T-cell (primary cell): Measurements from ENCODE around the gene TMEM235. TPM values are rescaled to one million over a fixed set of nuclear protein-coding genes. Genes with fewer than 3 reads are reported as not detected.

ENCODE experiments used
- ATAC-seq, 4 experiments: fragments of 200-7000 bp in 3 of 4; fragments of 150-1000 bp in 1 of 4; cut with Tn5 transposase; replicated peaks in 1 of 4; 1 replicate in 3 of 4; 2 replicates in 1 of 4; pipeline ENCODE4 v1.10.0; 2021; ENCODE audit warnings: moderate library complexity in 3 of 4, mild to moderate bottlenecking in 2 of 4, moderate number of reproducible peaks in 1 of 4
- CTCF ChIA-PET, 2 donors: fragments of 300-600 bp; sonication (Branson Sonifier 250); formaldehyde crosslinking; loops; one replicate each; lab custom pipeline; 2022; ENCODE audit warnings: antibody characterized with exemption in 2 of 2; lab: Charles Lee
- POLR2A ChIA-PET, 2 donors: fragments of 300-600 bp; sonication (Branson Sonifier 250); formaldehyde crosslinking; loops; one replicate each; lab custom pipeline; 2022; ENCODE audit warnings: antibody characterized with exemption in 2 of 2; lab: Charles Lee
- DNase-seq, 35 experiments: peaks; one replicate each; pipeline versions ENCODE4 v3.0.0 to v3.0.0-alpha.2; 2013 to 2023
- H3K27ac ChIP-seq: one replicate; pipeline ENCODE4 v1.5.1; 2013; ENCODE audit warnings: low read length
- H3K27me3 ChIP-seq, 2 experiments: replicated peaks in 1 of 2; 1 replicate in 1 of 2; 2 replicates in 1 of 2; pipeline versions ENCODE4 v1.6.1 to v1.7.0; 2013; ENCODE audit warnings: low read length in 1 of 2, mixed read lengths in 1 of 2; ENCODE audit not compliant: control insufficient read depth in 2 of 2, insufficient read depth in 2 of 2; ENCODE audit errors: extremely low read depth in 1 of 2
- H3K36me3 ChIP-seq, 2 donors: 1 replicate in 1 of 2; 2 replicates in 1 of 2; pipeline versions ENCODE4 v1.6.1 to v1.7.0; 2013; ENCODE audit warnings: low read length in 1 of 2; ENCODE audit not compliant: control insufficient read depth in 2 of 2, insufficient read depth in 1 of 2; ENCODE audit errors: extremely low read depth in 1 of 2
- H3K4me1 ChIP-seq, 2 experiments: 1 replicate in 1 of 2; 2 replicates in 1 of 2; pipeline versions ENCODE4 v1.6.1 to v1.7.0; 2013; ENCODE audit warnings: low read length in 2 of 2, mixed read lengths in 1 of 2; ENCODE audit not compliant: insufficient read depth in 2 of 2, control insufficient read depth in 1 of 2; ENCODE audit errors: extremely low read depth in 1 of 2
- H3K4me3 ChIP-seq, 2 donors: 1 replicate in 1 of 2; 2 replicates in 1 of 2; pipeline versions ENCODE4 v1.5.1 to v1.7.0; 2013; ENCODE audit warnings: mild to moderate bottlenecking in 2 of 2, low read length in 1 of 2, moderate library complexity in 1 of 2; ENCODE audit not compliant: control insufficient read depth in 1 of 2; ENCODE audit errors: extremely low read depth in 1 of 2
- H3K9me3 ChIP-seq: 2 replicates; pipeline ENCODE4 v1.7.0; 2013
- H3K27ac Mint-ChIP-seq, 2 donors: one replicate each; pipeline ENCODE4 v1.8.0; 2020 to 2021; ENCODE audit warnings: mild to moderate bottlenecking in 2 of 2, mixed read lengths in 2 of 2
- H3K27me3 Mint-ChIP-seq, 2 donors: one replicate each; pipeline ENCODE4 v1.8.0; 2021 to 2022; ENCODE audit warnings: mixed read lengths in 2 of 2
- H3K36me3 Mint-ChIP-seq: one replicate; pipeline ENCODE4 v1.8.0; 2021; ENCODE audit warnings: mixed read lengths
- H3K4me1 Mint-ChIP-seq, 3 donors: one replicate each; pipeline ENCODE4 v1.8.0; 2020 to 2022; ENCODE audit warnings: mixed read lengths in 3 of 3, mild to moderate bottlenecking in 1 of 3
- H3K4me3 Mint-ChIP-seq, 3 donors: one replicate each; pipeline ENCODE4 v1.8.0; 2020 to 2022; ENCODE audit warnings: mild to moderate bottlenecking in 3 of 3, mixed read lengths in 3 of 3, moderate library complexity in 3 of 3
- H3K9me3 Mint-ChIP-seq, 3 donors: one replicate each; pipeline ENCODE4 v1.8.0; 2020 to 2022; ENCODE audit warnings: mixed read lengths in 3 of 3
- WGBS: methylation state at CpG from one replicate; pipeline ENCODE4 v1.1.5; 2013; ENCODE audit warnings: missing lambda C conversion rate; ENCODE audit not compliant: insufficient coverage; 5-methylcytosine and 5-hydroxymethylcytosine counted together
- total RNA-seq, 35 experiments: library from RNA in 6 of 35; stranded (reverse) in 6 of 35; fragments of 120-200 nt in 1 of 35; gene quantifications; one replicate each; pipeline versions ENCODE4 v1.2.1 to v1.2.4 and lab custom pipeline; 2013 to 2026

The TMEM235 gene
- total RNA-seq, 5 donors from 2014 or later (not counting 1 experiment from before 2014, with no cell fraction given), result not detected

DNA sequence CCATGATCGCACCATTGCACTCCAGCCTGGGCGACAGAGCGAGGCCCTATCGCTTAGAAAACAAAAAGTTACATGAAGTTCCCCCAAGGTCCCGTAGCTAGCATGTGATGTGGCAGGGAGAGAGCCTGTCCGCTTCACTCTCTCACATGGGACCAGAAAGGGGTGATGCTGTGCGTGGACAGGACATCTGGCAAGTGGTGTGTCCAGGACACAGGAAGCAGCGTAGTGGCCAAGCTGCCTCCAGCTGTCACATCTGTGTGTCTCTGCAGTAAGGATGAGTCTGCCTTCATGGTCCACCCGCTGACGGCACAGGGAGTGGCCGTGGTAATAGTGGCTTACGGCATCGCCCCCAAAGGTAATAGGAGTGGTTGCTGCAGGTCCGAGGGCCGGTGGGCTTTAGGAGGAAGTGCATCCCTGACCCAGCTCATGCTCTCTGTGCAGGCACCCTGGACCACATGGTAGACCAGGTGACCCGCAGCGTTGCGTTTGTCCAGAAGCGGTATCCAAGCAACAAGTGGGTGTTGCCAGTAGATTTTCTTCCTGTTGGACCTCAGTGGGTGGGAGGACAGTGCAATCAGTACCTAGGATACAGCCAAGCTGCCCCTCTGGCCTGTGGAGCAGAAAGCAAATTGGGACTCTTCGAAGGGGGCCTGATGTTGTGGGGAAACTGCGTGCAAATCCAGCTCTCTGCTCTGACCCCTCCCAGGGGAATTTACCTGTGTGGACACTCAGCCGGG lies 26.9 kb upstream of the TMEM235 start:
- H3K36me3 ChIP-seq, result no peaks in the 10 kb centered on the region
- no peaks in the 10 kb centered on the region for H3K9me3 ChIP-seq
- 97% methylated on average over 18 of the region's 22 CpGs for WGBS
- H3K4me1 ChIP-seq, result no peaks in the 10 kb centered on the region
- H3K36me3 Mint-ChIP-seq, result no peaks in the 10 kb centered on the region
- ATAC-seq (no peak), DNase-seq (no peak)
- no peaks in the 10 kb centered on the region for H3K27me3 ChIP-seq
- no peaks in the 10 kb centered on the region for H3K4me1 Mint-ChIP-seq
- CTCF ChIA-PET, result interaction anchor here in 1 of 2 donors (0.5 to 0.6 kb wide), 2 partner anchors 193 to 627 kb away, joined by 3 read pairs; no protein-coding TSS in a partner anchor
- no peaks in the 10 kb centered on the region for H3K27me3 Mint-ChIP-seq
- H3K9me3 Mint-ChIP-seq, result no peaks in the 10 kb centered on the region
- H3K27ac ChIP-seq, result no peak overlapping the region
- no peak overlapping the region for H3K4me3 Mint-ChIP-seq
- POLR2A ChIA-PET, result interaction anchor here (0.6 kb wide), 2 partner anchors 104 to 164 kb away, joined by 5 read pairs; no protein-coding TSS in a partner anchor
- no peak overlapping the region for H3K27ac Mint-ChIP-seq
- H3K4me3 ChIP-seq, result no peak overlapping the region

DNA sequence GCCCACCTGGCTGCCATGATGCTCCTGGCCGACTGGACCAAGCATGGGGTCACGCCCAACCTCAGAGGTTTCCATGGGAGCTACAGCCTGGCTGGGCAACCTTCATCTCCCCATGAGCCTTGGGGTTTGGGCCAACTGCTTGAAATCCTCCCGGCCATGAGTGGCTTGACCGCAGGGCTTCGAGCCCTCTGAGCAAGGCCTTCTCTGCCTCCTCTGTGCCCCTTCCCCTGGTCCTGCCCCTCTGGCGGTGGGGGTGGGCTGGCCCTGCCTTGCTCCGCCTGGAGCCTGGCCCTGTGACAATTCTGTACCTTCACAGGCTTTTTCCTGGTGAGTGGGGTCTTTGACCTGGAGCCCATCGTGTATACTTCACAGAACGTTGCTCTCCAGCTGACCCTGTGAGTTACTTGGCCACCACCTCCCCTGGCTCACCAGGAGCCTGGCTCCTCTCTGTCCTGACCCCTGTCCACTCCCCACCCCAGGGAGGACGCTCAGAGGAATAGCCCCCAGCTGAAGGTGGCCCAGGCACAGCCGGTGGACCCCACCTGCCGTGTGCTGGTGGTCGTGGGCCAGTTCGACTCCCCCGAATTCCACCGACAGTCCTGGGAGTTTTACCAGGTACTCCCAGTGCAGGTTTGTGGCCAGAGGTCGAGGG lies 26.2 kb upstream of the TMEM235 start:
- WGBS, result 98% methylated on average over 12 of the region's 17 CpGs
- no peaks in the 10 kb centered on the region for H3K36me3 Mint-ChIP-seq
- CTCF ChIA-PET, result no interaction called here
- Histone ChIP-seq H3K27ac (no peak overlapping the region), H3K9me3 (no peaks in the 10 kb centered on the region), H3K4me1 (no peaks in the 10 kb centered on the region), H3K27me3 (no peaks in the 10 kb centered on the region), H3K36me3 (no peaks in the 10 kb centered on the region), H3K4me3 (no peak overlapping the region)
- H3K27ac Mint-ChIP-seq, result no peak overlapping the region
- DNase-seq, result no peak
- POLR2A ChIA-PET, result interaction anchor here in 1 of 2 donors (0.6 kb wide), 1 partner anchor 103 kb away, joined by 5 read pairs; no protein-coding TSS in a partner anchor
- no peaks in the 10 kb centered on the region for H3K27me3 Mint-ChIP-seq
- no peaks in the 10 kb centered on the region for H3K9me3 Mint-ChIP-seq
- no peak for ATAC-seq
- H3K4me1 Mint-ChIP-seq, result no peaks in the 10 kb centered on the region
- H3K4me3 Mint-ChIP-seq, result no peak overlapping the region

DNA sequence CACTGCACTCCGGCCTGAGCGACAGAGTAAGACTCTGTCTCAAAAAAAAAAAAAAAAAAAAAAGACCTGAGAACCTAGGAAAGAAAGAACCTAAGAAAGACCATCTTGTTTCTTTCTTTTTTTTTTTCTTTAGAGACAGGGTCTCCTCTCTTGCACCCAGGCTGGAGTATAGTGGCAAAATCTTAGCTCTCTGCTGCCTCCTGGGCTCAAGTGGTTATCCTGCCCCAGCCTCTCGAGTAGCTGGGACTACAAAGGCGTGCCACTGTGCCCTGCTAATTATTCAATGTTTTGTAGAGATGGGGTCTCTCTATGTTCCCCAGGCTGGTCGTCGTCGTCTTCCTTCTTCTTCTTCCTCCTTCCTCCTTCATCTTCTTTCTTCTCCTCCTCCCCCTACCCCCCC lies 25.1 kb upstream of the TMEM235 start:
- no peak overlapping the region for H3K27ac Mint-ChIP-seq
- H3K36me3 Mint-ChIP-seq, result no peaks in the 10 kb centered on the region
- Histone ChIP-seq H3K4me3 (no peak overlapping the region), H3K4me1 (no peaks in the 10 kb centered on the region), H3K27ac (no peak overlapping the region), H3K27me3 (no peaks in the 10 kb centered on the region), H3K36me3 (no peaks in the 10 kb centered on the region), H3K9me3 (no peaks in the 10 kb centered on the region)
- no peak for ATAC-seq
- no peak overlapping the region for H3K4me3 Mint-ChIP-seq
- ChIA-PET POLR2A (interaction anchor here in 1 of 2 donors (0.6 to 0.7 kb wide), 2 partner anchors 178 to 208 kb away, joined by 4 to 14 read pairs; no protein-coding TSS in a partner anchor), CTCF (no interaction called here)
- no CpG with 5 or more reads among the region's 7 CpGs for WGBS
- no peaks in the 10 kb centered on the region for H3K4me1 Mint-ChIP-seq
- no peak for DNase-seq
- H3K9me3 Mint-ChIP-seq, result no peaks in the 10 kb centered on the region
- H3K27me3 Mint-ChIP-seq, result no peaks in the 10 kb centered on the region

DNA sequence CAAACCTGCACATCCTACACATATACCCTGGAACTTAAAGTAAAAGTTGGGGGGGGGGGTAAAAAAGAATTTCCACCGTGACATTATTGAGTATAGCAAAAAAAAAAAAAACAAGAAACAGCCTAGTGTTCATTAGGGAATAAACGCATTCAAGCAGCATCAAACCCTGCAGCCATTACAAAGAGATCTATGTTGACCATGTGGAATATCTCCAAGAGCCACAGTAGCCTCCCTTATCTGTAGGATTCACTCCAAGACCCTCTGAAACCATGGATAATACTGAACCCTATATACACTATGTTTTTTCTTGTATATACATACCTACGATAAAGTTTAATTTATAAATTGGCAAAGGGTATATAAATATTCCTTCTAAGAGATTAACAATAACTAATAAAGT lies 22.9 kb upstream of the TMEM235 start:
- WGBS, result no CpG with 5 or more reads among the region's 3 CpGs
- ChIA-PET CTCF (no interaction called here), POLR2A (no interaction called here)

DNA sequence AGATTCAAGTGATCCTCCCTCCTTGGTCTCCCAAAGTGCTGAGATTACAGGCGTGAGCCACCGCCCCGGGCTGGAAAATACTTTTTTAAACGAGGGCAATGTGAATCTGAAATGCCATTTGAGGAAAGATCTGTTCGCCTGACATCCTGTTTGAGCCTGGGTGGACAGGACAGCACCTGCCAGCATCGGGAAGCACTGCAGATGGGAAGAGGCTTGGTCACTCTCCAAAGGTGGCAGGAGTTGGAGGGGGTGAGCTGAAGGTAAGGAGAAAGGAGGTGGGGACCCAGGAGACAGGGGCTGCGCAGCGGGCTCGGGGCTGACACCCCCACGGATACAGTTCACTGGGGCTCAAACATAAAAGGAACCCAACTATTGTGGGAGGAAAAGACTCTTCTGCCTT lies 21.3 kb upstream of the TMEM235 start:
- ChIA-PET POLR2A (no interaction called here), CTCF (interaction anchor here in 1 of 2 donors (0.6 kb wide), 1 partner anchor 125 kb away, joined by 7 read pairs; no protein-coding TSS in a partner anchor)
- Histone ChIP-seq H3K27me3 (peaks cover 0 to 5% of the 10 kb centered on the region in 2 experiments), H3K4me1 (peaks cover 3 to 12% of the 10 kb centered on the region in 2 experiments), H3K4me3 (no peak overlapping the region), H3K27ac (no peak overlapping the region), H3K9me3 (no peaks in the 10 kb centered on the region), H3K36me3 (no peaks in the 10 kb centered on the region)
- peaks cover 4 to 7% (median 5%) of the 10 kb centered on the region in 3 donors for H3K4me1 Mint-ChIP-seq
- no peak overlapping the region for H3K27ac Mint-ChIP-seq
- no peaks in the 10 kb centered on the region for H3K36me3 Mint-ChIP-seq
- no peaks in the 10 kb centered on the region for H3K27me3 Mint-ChIP-seq
- 86% methylated on average over 6 of the region's 10 CpGs for WGBS
- H3K9me3 Mint-ChIP-seq, result no peaks in the 10 kb centered on the region
- DNase-seq, result no peak
- ATAC-seq, result no peak
- H3K4me3 Mint-ChIP-seq, result no peak overlapping the region

More for the DNA sequence above, 22.9 kb upstream of the TMEM235 start:
- no peak for DNase-seq
- H3K27me3 ChIP-seq, result no peaks in the 10 kb centered on the region
- H3K27me3 Mint-ChIP-seq, result no peaks in the 10 kb centered on the region
- H3K4me3 Mint-ChIP-seq, result no peak overlapping the region
- no peaks in the 10 kb centered on the region for H3K36me3 ChIP-seq
- no peak overlapping the region for H3K4me3 ChIP-seq
- no peaks in the 10 kb centered on the region for H3K9me3 ChIP-seq
- no peaks in the 10 kb centered on the region for H3K9me3 Mint-ChIP-seq
- H3K4me1 Mint-ChIP-seq, result no peaks in the 10 kb centered on the region
- no peak for ATAC-seq
- no peaks in the 10 kb centered on the region for H3K36me3 Mint-ChIP-seq
- no peak overlapping the region for H3K27ac ChIP-seq
- no peaks in the 10 kb centered on the region for H3K4me1 ChIP-seq
- no peak overlapping the region for H3K27ac Mint-ChIP-seq

DNA sequence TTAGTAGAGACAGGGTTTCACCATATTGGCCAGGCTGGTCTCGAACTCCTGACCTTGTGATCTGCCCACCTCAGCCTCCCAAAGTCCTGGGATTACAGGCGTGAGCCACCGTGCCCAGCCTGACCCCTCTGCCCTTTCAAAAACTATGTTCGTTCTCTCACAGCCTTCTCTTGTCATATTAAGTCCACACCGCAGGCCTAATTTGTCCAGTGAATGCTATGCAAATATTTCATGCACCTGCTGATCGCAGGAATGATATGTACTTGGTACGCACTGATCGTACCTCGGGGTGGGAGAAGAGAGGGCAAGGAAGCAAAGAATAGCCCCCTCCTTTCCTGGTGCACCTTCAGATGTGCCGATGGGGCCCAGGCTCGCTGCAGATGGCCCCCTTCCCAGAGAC lies 20.4 kb upstream of the TMEM235 start:
- DNase-seq (no peak), ATAC-seq (no peak)
- H3K4me3 ChIP-seq, result no peak overlapping the region
- no peaks in the 10 kb centered on the region for H3K9me3 ChIP-seq
- peaks cover 4 to 7% (median 5%) of the 10 kb centered on the region in 3 donors for H3K4me1 Mint-ChIP-seq
- peaks cover 3 to 12% of the 10 kb centered on the region in 2 experiments for H3K4me1 ChIP-seq
- ChIA-PET POLR2A (no interaction called here), CTCF (no interaction called here)
- H3K27me3 Mint-ChIP-seq, result no peaks in the 10 kb centered on the region
- H3K36me3 Mint-ChIP-seq, result no peaks in the 10 kb centered on the region
- H3K27ac Mint-ChIP-seq, result no peak overlapping the region
- 89% methylated on average over 9 of the region's 11 CpGs for WGBS
- H3K27me3 ChIP-seq, result peaks cover 0 to 5% of the 10 kb centered on the region in 2 experiments
- no peaks in the 10 kb centered on the region for H3K9me3 Mint-ChIP-seq
- no peaks in the 10 kb centered on the region for H3K36me3 ChIP-seq
- no peak overlapping the region for H3K27ac ChIP-seq
- H3K4me3 Mint-ChIP-seq, result no peak overlapping the region
